Measurements from ENCODE around the gene SIPA1L3. TPM values are rescaled to one million over a fixed set of nuclear protein-coding genes. Genes with fewer than 3 reads are reported as not detected.

The SIPA1L3 gene
- total and polyA plus RNA-seq, 9 of the 15 experiments (the other 6 are each of a cell fraction or from before 2014, with no cell fraction given) = 0.01 to 6.1 (median 2.5) TPM

DNA sequence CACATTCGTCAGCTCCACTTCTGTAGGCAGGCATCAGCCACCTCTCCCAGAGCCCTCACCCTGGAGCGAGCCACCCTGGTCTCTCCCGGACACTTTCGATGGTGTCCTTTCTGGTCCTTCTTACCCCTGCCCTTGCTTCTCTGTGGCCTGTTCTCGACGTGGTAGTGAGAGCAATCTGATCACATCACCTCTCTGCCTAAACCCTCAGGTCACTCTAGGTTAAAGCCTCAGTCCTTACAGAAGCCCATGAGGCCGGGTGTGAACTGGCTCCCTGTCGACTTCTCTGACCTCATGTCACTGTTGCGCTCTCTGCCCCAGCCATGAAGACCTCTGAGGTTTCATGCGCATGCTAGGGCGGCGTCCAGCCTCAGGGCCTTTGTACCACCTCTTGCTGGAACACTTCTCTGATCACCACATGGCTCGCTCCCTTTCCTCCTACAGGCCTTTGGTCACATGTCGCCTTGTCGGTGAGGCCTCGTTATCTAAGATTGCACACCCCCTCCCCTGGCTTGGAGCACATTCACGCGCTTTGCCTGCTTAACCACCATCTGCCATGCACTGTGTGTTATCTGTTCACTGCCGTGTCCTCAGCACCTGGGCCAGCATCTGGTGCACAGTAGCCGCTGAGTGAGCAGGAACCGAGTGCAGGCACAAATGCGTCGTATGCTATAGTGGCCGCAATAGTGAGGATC, 215.5 kb downstream of the SIPA1L3 start (continued):
- TF ChIP-seq FOXO4 (CRISPR knock-in tag; IDR thresholded peaks at IDR 0.05) (no peak), TCF3 (CRISPR knock-in tag; IDR thresholded peaks at IDR 0.05) (peak; percentile 98), RFX5 (IDR thresholded peaks at IDR 0.05; ENCODE audit: low read depth, low read length) (no peak), ZNF224 (CRISPR knock-in tag; IDR thresholded peaks at IDR 0.05) (no peak), ZFP36 (IDR thresholded peaks at IDR 0.05; ENCODE audit: low read depth, low read length, partially characterized antibody) (peak; percentile 64), CTCF (IDR thresholded peaks at IDR 0.05 in 2 of 3, conservative IDR thresholded peaks at IDR 0.05 in 1 of 3; ENCODE audit: insufficient read depth in 2 of 3, low read depth in 1 of 3, low read length in 3 of 3) (no peak), AFF4 (CRISPR knock-in tag; IDR thresholded peaks at IDR 0.05) (0 out of 2 replicates have a peak, but pooled peaks have one; percentile 52), CBX1 (IDR thresholded peaks at IDR 0.05; ENCODE audit: low read depth) (0 out of 2 replicates have a peak, but pooled peaks have one; percentile 68), ZNF75A (CRISPR knock-in tag; IDR thresholded peaks at IDR 0.05) (no peak), ZNF41 (CRISPR knock-in tag; conservative IDR thresholded peaks at IDR 0.05) (no peak), CBFA2T2 (conservative IDR thresholded peaks at IDR 0.05) (peak; percentile 99), E2F4 (CRISPR knock-in tag; IDR thresholded peaks at IDR 0.05; ENCODE audit: low read depth) (no peak), MCM7 (IDR thresholded peaks at IDR 0.05) (no peak), ZNF76 (CRISPR knock-in tag; IDR thresholded peaks at IDR 0.05; ENCODE audit: borderline replicate concordance) (no peak)
- TF ChIP-seq, protein P1, sequence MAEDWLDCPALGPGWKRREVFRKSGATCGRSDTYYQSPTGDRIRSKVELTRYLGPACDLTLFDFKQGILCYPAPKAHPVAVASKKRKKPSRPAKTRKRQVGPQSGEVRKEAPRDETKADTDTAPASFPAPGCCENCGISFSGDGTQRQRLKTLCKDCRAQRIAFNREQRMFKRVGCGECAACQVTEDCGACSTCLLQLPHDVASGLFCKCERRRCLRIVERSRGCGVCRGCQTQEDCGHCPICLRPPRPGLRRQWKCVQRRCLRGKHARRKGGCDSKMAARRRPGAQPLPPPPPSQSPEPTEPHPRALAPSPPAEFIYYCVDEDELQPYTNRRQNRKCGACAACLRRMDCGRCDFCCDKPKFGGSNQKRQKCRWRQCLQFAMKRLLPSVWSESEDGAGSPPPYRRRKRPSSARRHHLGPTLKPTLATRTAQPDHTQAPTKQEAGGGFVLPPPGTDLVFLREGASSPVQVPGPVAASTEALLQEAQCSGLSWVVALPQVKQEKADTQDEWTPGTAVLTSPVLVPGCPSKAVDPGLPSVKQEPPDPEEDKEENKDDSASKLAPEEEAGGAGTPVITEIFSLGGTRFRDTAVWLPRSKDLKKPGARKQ (CRISPR knock-in tag; IDR thresholded peaks at IDR 0.05) = no peak
- TF ChIP-seq, protein P2, sequence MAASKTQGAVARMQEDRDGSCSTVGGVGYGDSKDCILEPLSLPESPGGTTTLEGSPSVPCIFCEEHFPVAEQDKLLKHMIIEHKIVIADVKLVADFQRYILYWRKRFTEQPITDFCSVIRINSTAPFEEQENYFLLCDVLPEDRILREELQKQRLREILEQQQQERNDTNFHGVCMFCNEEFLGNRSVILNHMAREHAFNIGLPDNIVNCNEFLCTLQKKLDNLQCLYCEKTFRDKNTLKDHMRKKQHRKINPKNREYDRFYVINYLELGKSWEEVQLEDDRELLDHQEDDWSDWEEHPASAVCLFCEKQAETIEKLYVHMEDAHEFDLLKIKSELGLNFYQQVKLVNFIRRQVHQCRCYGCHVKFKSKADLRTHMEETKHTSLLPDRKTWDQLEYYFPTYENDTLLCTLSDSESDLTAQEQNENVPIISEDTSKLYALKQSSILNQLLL (CRISPR knock-in tag; IDR thresholded peaks at IDR 0.05; ENCODE audit: borderline replicate concordance) = no peak

Data from K562 (cell line).